K562 (cell line): ENCODE measurements around the gene TARS3. TPM values are rescaled to one million over a fixed set of nuclear protein-coding genes. Genes with fewer than 3 reads are reported as not detected.

Experiments
- COPS2 ChIP-seq: fragments of 450-650 bp; conservative IDR thresholded peaks from 2 replicates; pipeline ENCODE4 v1.6.1; 2016; ENCODE audit warnings: mild to moderate bottlenecking, moderate library complexity
- CSDE1 ChIP-seq, 2 experiments: fragments of 450-650 bp; IDR thresholded peaks; 2 replicates each; pipeline ENCODE4 v1.6.1; 2016; ENCODE audit warnings: mild to moderate bottlenecking in 1 of 2
- ERF ChIP-seq: fragments of 450-650 bp; formaldehyde crosslinking; IDR thresholded peaks from 2 replicates; pipeline ENCODE4 v1.4.0; 2020; ENCODE audit warnings: mild to moderate bottlenecking, mixed read lengths
- GATAD2B ChIP-seq: fragments of 450-650 bp; IDR thresholded peaks from 2 replicates; pipeline ENCODE4 v1.6.1; 2017; ENCODE audit warnings: mild to moderate bottlenecking, borderline replicate concordance
- HNRNPH1 ChIP-seq: fragments of 200-400 bp; formaldehyde crosslinking; optimal IDR thresholded peaks from 2 replicates; pipeline ENCODE3; 2017; ENCODE audit warnings: low read depth, mild to moderate bottlenecking, low read length, moderate library complexity
- KDM2B ChIP-seq: fragments of 250-450 bp; sonication (Bioruptor Pico); IDR thresholded peaks from 2 replicates; pipeline ENCODE4 v1.8.0; 2021; ENCODE audit warnings: mild to moderate bottlenecking, moderate library complexity
- MEIS2 ChIP-seq: fragments of 450-650 bp; IDR thresholded peaks from 2 replicates; pipeline ENCODE4 v1.6.1; 2014; ENCODE audit warnings: mild to moderate bottlenecking; ENCODE audit not compliant: partially characterized antibody
- NFE2 ChIP-seq: IDR thresholded peaks from 2 replicates; pipeline ENCODE4 v1.6.1; 2014; ENCODE audit warnings: antibody characterized with exemption, low read depth
- PHF8 ChIP-seq: fragments of 200-600 bp; sonication (generic); IDR thresholded peaks from 2 replicates; pipeline ENCODE4 v1.6.1; 2012; ENCODE audit warnings: mixed run types, mild to moderate bottlenecking, inconsistent platforms, low read length, moderate library complexity, borderline replicate concordance
- PRPF4 ChIP-seq: fragments of 200-400 bp; formaldehyde crosslinking; IDR thresholded peaks from one replicate; pipeline ENCODE4 v1.6.1; 2017; ENCODE audit warnings: low read length, low read depth, mild to moderate bottlenecking; ENCODE audit not compliant: insufficient read depth, poor library complexity, severe bottlenecking
- RBM34 ChIP-seq: fragments of 200-400 bp; formaldehyde crosslinking; IDR thresholded peaks from 2 replicates; pipeline ENCODE4 v1.6.1; 2018; ENCODE audit warnings: low read length, borderline replicate concordance; ENCODE audit not compliant: insufficient read depth
- SMARCA4 ChIP-seq: fragments of 450-650 bp; IDR thresholded peaks from 2 replicates; pipeline ENCODE4 v1.6.1; 2016
- SUPT5H ChIP-seq: fragments of 450-650 bp; IDR thresholded peaks from 2 replicates; pipeline ENCODE4 v1.6.1; 2016
- TFAM ChIP-seq: fragments of 250-450 bp; sonication (Bioruptor Pico); conservative IDR thresholded peaks from 2 replicates; pipeline ENCODE4 v1.5.0; 2021; ENCODE audit warnings: mild to moderate bottlenecking, moderate library complexity
- ZBTB8A ChIP-seq: fragments of 450-650 bp; IDR thresholded peaks from 2 replicates; pipeline ENCODE4 v1.6.1; 2018; ENCODE audit warnings: mild to moderate bottlenecking, moderate library complexity; ENCODE audit not compliant: partially characterized antibody
- ZKSCAN8 ChIP-seq: fragments of 200-800 bp; sonication (Bioruptor generic); IDR thresholded peaks from 2 replicates; pipeline ENCODE4 v1.6.1; 2016; ENCODE audit warnings: missing genetic modification characterization, missing compliant biosample characterization
- ZNF668 ChIP-seq: fragments of 250-450 bp; sonication (Bioruptor Pico); IDR thresholded peaks from 2 replicates; pipeline ENCODE4 v1.8.0; 2022; ENCODE audit warnings: mild to moderate bottlenecking, inconsistent platforms
- polyA plus RNA-seq, 8 experiments: library from polyadenylated mRNA; depleted of rRNA in 4 of 8; stranded (reverse) in 5 of 8; unstranded in 3 of 8; fragments of >200 nt; fragmentation: Nextera tagmentation in 2 of 8; fragmentation: Illumina TruSeq in 1 of 8; extraction: Ambion mirVana in 2 of 8; extraction: Trizol in 1 of 8; gene quantifications; 2 replicates each; pipeline versions ENCODE4 v1.2.1 to v1.2.3, GENCODE V29; 2011 to 2014; ENCODE audit warnings: inconsistent platforms in 1 of 8, missing spikeins in 1 of 8
- total RNA-seq, 7 experiments: library from RNA; depleted of rRNA in 6 of 7; stranded (reverse); fragments of >200 nt in 6 of 7; fragmentation: Illumina TruSeq in 2 of 7; extraction: Trizol in 2 of 7; gene quantifications; 2 replicates each; pipeline versions ENCODE4 v1.2.1 to v1.2.3, GENCODE V29; 2011 to 2021; ENCODE audit warnings: low replicate concordance in 1 of 7
- TF ChIP-seq, protein P1 (sequence below): fragments of 250-450 bp; sonication (Bioruptor Pico); IDR thresholded peaks from 2 replicates; pipeline ENCODE4 v1.5.0; 2020; ENCODE audit warnings: mild to moderate bottlenecking, borderline replicate concordance
- TF ChIP-seq, protein P2 (sequence below): fragments of 450-650 bp; formaldehyde crosslinking; IDR thresholded peaks from 2 replicates; pipeline ENCODE4 v1.4.0; 2020; ENCODE audit warnings: mild to moderate bottlenecking, mixed read lengths
- TF ChIP-seq, protein P3 (sequence below): fragments of 250-450 bp; sonication (Bioruptor Pico); IDR thresholded peaks from 2 replicates; pipeline ENCODE4 v1.4.0; 2020; ENCODE audit warnings: borderline replicate concordance

Gene TARS3
- total and polyA plus RNA-seq, 9 of the 15 experiments (the other 6 are each of a cell fraction or from before 2014, with no cell fraction given), result 2.1 to 14.7 (median 9.8) TPM

DNA sequence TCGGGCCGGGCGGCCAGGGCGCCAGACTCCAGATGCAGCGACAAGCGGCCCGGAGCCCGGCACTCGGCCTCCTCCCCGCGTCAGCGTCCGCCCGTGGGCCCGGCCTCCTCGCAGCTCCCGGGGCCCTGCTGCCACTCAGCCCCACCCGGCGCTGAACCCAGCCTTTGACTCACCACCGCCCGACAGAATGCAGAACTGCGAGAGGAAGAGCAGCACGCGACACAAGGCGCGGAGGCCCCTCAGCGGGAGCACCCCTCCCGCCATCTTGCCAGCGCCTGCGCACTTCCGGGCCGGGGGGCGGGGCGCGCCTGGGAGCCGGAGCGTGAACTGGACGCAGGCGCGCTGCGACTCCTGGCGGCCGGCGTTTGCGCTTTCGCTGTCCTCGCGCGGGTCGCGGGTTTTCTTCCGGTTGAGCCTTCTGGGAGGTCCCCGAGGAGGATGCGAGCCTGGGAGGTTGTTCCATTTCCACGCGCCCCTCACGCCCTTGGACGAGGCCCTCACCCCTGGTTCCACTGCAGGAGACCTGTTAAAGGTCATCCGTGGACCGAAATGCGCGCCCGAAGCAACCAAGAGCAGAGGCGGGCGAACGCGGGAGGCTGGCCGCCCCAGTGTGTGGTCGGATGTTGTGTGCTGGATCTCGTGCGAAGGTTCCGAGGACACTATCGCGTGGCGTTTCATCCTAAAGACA is 72.0 kb downstream of the TARS3 start, which contains the start of gene TM2D3 (continued):
- TF ChIP-seq, protein P1, sequence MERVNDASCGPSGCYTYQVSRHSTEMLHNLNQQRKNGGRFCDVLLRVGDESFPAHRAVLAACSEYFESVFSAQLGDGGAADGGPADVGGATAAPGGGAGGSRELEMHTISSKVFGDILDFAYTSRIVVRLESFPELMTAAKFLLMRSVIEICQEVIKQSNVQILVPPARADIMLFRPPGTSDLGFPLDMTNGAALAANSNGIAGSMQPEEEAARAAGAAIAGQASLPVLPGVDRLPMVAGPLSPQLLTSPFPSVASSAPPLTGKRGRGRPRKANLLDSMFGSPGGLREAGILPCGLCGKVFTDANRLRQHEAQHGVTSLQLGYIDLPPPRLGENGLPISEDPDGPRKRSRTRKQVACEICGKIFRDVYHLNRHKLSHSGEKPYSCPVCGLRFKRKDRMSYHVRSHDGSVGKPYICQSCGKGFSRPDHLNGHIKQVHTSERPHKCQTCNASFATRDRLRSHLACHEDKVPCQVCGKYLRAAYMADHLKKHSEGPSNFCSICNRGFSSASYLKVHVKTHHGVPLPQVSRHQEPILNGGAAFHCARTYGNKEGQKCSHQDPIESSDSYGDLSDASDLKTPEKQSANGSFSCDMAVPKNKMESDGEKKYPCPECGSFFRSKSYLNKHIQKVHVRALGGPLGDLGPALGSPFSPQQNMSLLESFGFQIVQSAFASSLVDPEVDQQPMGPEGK (CRISPR knock-in tag), result no peak
- TF ChIP-seq ZBTB8A, result no peak
- TF ChIP-seq CSDE1 (IDR thresholded peaks at IDR 0.05), result no peak
- TF ChIP-seq GATAD2B, result no peak; the same call in 1 of the 2 replicates
- TF ChIP-seq SUPT5H, result peak; percentile 87
- TF ChIP-seq PHF8, result peak; percentile 97; the same call in 1 of the 2 replicates
- TF ChIP-seq, protein P2, sequence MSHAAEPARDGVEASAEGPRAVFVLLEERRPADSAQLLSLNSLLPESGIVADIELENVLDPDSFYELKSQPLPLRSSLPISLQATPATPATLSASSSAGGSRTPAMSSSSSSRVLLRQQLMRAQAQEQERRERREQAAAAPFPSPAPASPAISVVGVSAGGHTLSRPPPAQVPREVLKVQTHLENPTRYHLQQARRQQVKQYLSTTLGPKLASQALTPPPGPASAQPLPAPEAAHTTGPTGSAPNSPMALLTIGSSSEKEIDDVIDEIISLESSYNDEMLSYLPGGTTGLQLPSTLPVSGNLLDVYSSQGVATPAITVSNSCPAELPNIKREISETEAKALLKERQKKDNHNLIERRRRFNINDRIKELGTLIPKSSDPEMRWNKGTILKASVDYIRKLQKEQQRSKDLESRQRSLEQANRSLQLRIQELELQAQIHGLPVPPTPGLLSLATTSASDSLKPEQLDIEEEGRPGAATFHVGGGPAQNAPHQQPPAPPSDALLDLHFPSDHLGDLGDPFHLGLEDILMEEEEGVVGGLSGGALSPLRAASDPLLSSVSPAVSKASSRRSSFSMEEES (CRISPR knock-in tag), result no peak
- TF ChIP-seq ZNF668 (CRISPR knock-in tag), result no peak
- no peak for TF ChIP-seq ERF (CRISPR knock-in tag)
- no peak for TF ChIP-seq HNRNPH1
- no peak for TF ChIP-seq RBM34
- peak; percentile 73 for TF ChIP-seq MEIS2
- no peak for TF ChIP-seq SMARCA4
- peak; percentile 7; the same call in 1 of the 2 replicates for TF ChIP-seq NFE2
- TF ChIP-seq TFAM, result no peak
- peak; percentile 62 for TF ChIP-seq PRPF4
- TF ChIP-seq, protein P3, sequence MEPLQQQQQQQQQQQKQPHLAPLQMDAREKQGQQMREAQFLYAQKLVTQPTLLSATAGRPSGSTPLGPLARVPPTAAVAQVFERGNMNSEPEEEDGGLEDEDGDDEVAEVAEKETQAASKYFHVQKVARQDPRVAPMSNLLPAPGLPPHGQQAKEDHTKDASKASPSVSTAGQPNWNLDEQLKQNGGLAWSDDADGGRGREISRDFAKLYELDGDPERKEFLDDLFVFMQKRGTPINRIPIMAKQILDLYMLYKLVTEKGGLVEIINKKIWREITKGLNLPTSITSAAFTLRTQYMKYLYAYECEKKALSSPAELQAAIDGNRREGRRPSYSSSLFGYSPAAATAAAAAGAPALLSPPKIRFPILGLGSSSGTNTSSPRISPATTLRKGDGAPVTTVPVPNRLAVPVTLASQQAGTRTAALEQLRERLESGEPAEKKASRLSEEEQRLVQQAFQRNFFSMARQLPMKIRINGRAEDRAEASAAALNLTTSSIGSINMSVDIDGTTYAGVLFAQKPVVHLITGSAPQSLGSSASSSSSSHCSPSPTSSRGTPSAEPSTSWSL (CRISPR knock-in tag), result no peak
- no peak for TF ChIP-seq ZKSCAN8 (CRISPR knock-in tag)
- no peak for TF ChIP-seq COPS2
- TF ChIP-seq KDM2B (CRISPR knock-in tag), result 0 out of 2 replicates have a peak, but pooled peaks have one; percentile 6
